Tibial nerve (tissue), 4 donors: Measurements from ENCODE around the gene ABHD12B.
"Not testable (repeated sequence)": the region's sequence is repeated elsewhere in the genome, so short reads cannot be mapped to it uniquely, and the experiment has no call there.

Experiments
- EP300 ChIP-seq, 2 donors: sonication (generic); formaldehyde crosslinking; IDR thresholded peaks; one replicate each; pipeline ENCODE4 v1.6.1; 2017; ENCODE audit warnings: antibody characterized with exemption in 2 of 2, mild to moderate bottlenecking in 1 of 2
- POLR2A ChIP-seq, 2 donors: fragments of 450-650 bp; IDR thresholded peaks; one replicate each; pipeline ENCODE4 v1.6.1; 2017; ENCODE audit warnings: antibody characterized with exemption in 2 of 2, mild to moderate bottlenecking in 2 of 2, moderate library complexity in 2 of 2
- TF ChIP-seq, protein P1 (sequence below), 5 experiments: fragments of 200-600 bp in 3 of 5; fragments of 450-650 bp in 2 of 5; sonication (generic) in 3 of 5; IDR thresholded peaks; one replicate each; pipeline ENCODE4 v1.5.1; 2016 to 2019; ENCODE audit warnings: antibody characterized with exemption in 5 of 5, mild to moderate bottlenecking in 3 of 5, moderate library complexity in 2 of 5

DNA sequence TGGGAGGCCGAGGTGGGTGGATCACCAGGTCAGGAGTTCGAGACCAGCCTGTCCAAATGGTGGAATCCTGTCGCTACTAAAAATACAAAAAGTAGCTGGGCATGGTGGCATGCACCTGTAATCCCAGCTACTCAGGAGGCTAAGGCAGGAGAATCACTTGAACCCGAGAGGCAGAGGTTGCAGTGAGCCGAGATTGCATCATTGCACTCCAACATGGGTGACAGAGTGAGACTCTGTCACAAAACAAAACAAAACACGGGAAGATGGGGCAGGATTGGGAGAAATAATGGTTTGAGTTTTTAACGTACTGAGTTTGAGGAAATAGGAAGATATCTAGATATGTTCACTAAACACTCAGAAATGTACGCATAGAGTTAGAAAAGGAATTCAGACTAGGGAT is 69.8 kb downstream of the ABHD12B start:
- TF ChIP-seq, protein P1, sequence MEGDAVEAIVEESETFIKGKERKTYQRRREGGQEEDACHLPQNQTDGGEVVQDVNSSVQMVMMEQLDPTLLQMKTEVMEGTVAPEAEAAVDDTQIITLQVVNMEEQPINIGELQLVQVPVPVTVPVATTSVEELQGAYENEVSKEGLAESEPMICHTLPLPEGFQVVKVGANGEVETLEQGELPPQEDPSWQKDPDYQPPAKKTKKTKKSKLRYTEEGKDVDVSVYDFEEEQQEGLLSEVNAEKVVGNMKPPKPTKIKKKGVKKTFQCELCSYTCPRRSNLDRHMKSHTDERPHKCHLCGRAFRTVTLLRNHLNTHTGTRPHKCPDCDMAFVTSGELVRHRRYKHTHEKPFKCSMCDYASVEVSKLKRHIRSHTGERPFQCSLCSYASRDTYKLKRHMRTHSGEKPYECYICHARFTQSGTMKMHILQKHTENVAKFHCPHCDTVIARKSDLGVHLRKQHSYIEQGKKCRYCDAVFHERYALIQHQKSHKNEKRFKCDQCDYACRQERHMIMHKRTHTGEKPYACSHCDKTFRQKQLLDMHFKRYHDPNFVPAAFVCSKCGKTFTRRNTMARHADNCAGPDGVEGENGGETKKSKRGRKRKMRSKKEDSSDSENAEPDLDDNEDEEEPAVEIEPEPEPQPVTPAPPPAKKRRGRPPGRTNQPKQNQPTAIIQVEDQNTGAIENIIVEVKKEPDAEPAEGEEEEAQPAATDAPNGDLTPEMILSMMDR (IDR thresholded peaks at IDR 0.05): not testable (repeated sequence)
- not testable (repeated sequence) for TF ChIP-seq EP300, POLR2A (IDR thresholded peaks at IDR 0.05)
